Measurements from ENCODE around the gene COX6B2.

Gene COX6B2

GRCh38 chr19:55345818-55346724 is 8.4 kb downstream of the COX6B2 start:
- no peak for ATAC-seq
- TF ChIP-seq RARB (CRISPR knock-in tag; IDR thresholded peaks at IDR 0.05) (no peak), ZNF565 (CRISPR knock-in tag; conservative IDR thresholded peaks at IDR 0.05; ENCODE audit: low read depth) (no peak), ARNTL (CRISPR knock-in tag; IDR thresholded peaks at IDR 0.05; ENCODE audit: borderline replicate concordance, low read depth) (no peak), OSR1 (CRISPR knock-in tag; IDR thresholded peaks at IDR 0.05) (no peak), ZNF8 (CRISPR knock-in tag; IDR thresholded peaks at IDR 0.05) (no peak), ZFP3 (CRISPR knock-in tag; IDR thresholded peaks at IDR 0.05) (no peak), ESRRG (CRISPR knock-in tag; IDR thresholded peaks at IDR 0.05) (no peak)
- TF ChIP-seq, protein P1, sequence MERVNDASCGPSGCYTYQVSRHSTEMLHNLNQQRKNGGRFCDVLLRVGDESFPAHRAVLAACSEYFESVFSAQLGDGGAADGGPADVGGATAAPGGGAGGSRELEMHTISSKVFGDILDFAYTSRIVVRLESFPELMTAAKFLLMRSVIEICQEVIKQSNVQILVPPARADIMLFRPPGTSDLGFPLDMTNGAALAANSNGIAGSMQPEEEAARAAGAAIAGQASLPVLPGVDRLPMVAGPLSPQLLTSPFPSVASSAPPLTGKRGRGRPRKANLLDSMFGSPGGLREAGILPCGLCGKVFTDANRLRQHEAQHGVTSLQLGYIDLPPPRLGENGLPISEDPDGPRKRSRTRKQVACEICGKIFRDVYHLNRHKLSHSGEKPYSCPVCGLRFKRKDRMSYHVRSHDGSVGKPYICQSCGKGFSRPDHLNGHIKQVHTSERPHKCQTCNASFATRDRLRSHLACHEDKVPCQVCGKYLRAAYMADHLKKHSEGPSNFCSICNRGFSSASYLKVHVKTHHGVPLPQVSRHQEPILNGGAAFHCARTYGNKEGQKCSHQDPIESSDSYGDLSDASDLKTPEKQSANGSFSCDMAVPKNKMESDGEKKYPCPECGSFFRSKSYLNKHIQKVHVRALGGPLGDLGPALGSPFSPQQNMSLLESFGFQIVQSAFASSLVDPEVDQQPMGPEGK (CRISPR knock-in tag; IDR thresholded peaks at IDR 0.05; ENCODE audit: borderline replicate concordance), result no peak

- no peak for ATAC-seq
- TF ChIP-seq, protein P2, sequence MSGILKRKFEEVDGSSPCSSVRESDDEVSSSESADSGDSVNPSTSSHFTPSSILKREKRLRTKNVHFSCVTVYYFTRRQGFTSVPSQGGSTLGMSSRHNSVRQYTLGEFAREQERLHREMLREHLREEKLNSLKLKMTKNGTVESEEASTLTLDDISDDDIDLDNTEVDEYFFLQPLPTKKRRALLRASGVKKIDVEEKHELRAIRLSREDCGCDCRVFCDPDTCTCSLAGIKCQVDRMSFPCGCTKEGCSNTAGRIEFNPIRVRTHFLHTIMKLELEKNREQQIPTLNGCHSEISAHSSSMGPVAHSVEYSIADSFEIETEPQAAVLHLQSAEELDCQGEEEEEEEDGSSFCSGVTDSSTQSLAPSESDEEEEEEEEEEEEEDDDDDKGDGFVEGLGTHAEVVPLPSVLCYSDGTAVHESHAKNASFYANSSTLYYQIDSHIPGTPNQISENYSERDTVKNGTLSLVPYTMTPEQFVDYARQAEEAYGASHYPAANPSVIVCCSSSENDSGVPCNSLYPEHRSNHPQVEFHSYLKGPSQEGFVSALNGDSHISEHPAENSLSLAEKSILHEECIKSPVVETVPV (CRISPR knock-in tag; IDR thresholded peaks at IDR 0.05), result no peak
- no peak for TF ChIP-seq PPARA (CRISPR knock-in tag; IDR thresholded peaks at IDR 0.05; ENCODE audit: borderline replicate concordance)
- no peak for TF ChIP-seq ZNF565 (CRISPR knock-in tag; conservative IDR thresholded peaks at IDR 0.05; ENCODE audit: low read depth)
- TF ChIP-seq ZNF70 (CRISPR knock-in tag; IDR thresholded peaks at IDR 0.05), result no peak
- no peak for TF ChIP-seq TOX (CRISPR knock-in tag; IDR thresholded peaks at IDR 0.05; ENCODE audit: borderline replicate concordance)
- TF ChIP-seq ZC3H10 (CRISPR knock-in tag; IDR thresholded peaks at IDR 0.05), result no peak
- no peak for TF ChIP-seq ZFP3 (CRISPR knock-in tag; IDR thresholded peaks at IDR 0.05)
- no peak for TF ChIP-seq ISL1 (CRISPR knock-in tag; IDR thresholded peaks at IDR 0.05)
These were observed 9.3 kb downstream of the COX6B2 start for GRCh38 chr19:55345101-55345817.

GRCh38 chr19:55344444-55344843 is 10.1 kb downstream of the COX6B2 start:
- no peak for TF ChIP-seq TSHZ2 (CRISPR knock-in tag; IDR thresholded peaks at IDR 0.05)
- no peak for TF ChIP-seq SNAI2 (CRISPR knock-in tag; IDR thresholded peaks at IDR 0.05)
- no peak for TF ChIP-seq TCF4 (CRISPR knock-in tag; IDR thresholded peaks at IDR 0.05; ENCODE audit: borderline replicate concordance)
- no peak for TF ChIP-seq ZNF70 (CRISPR knock-in tag; IDR thresholded peaks at IDR 0.05)
- TF ChIP-seq ARNTL (CRISPR knock-in tag; IDR thresholded peaks at IDR 0.05; ENCODE audit: borderline replicate concordance, low read depth), result no peak
- no peak for TF ChIP-seq GLIS3 (CRISPR knock-in tag; IDR thresholded peaks at IDR 0.05)
- no peak for TF ChIP-seq ZC3H10 (CRISPR knock-in tag; IDR thresholded peaks at IDR 0.05)
- TF ChIP-seq ESRRG (CRISPR knock-in tag; IDR thresholded peaks at IDR 0.05), result no peak
- TF ChIP-seq, protein P2 (CRISPR knock-in tag; IDR thresholded peaks at IDR 0.05), result no peak
- no peak for ATAC-seq

Data from SK-N-SH treated with all-trans-retinoic acid at 6 μM for 48 hours (cell line).